Neural cell (in vitro differentiated cells): ENCODE data around the gene PDE11A. TPM values are rescaled to one million over a fixed set of nuclear protein-coding genes. Genes with fewer than 3 reads are reported as not detected.

Experiments
- H2AFZ ChIP-seq: fragments of 200-600, 300-800 bp; sonication (generic), shearing (Covaris generic); 2 replicates; pipeline ENCODE4 v1.6.0; 2014; ENCODE audit warnings: low read depth, mild to moderate bottlenecking, antibody characterized with exemption, low read length, moderate library complexity
- H3F3A ChIP-seq: fragments of 200-600 bp; shearing (Covaris generic); 2 replicates; pipeline ENCODE4 v1.6.1; 2016; ENCODE audit warnings: mild to moderate bottlenecking, moderate library complexity, mixed read lengths, antibody characterized with exemption, low read length; ENCODE audit not compliant: insufficient read depth, poor library complexity, severe bottlenecking
- H3K27ac ChIP-seq: fragments of 200-600, 300-800 bp; sonication (generic), shearing (Covaris generic); 2 replicates; pipeline ENCODE4 v1.5.1; 2014; ENCODE audit warnings: mild to moderate bottlenecking, low read length, moderate library complexity
- H3K27me3 ChIP-seq: fragments of 300-800, 200-600 bp; sonication (generic), shearing (Covaris generic); 2 replicates; pipeline ENCODE4 v1.6.0; 2014; ENCODE audit warnings: mild to moderate bottlenecking, low read depth, low read length, moderate library complexity; ENCODE audit not compliant: insufficient read depth
- H3K36me3 ChIP-seq: fragments of 300-800, 200-600 bp; sonication (generic), shearing (Covaris generic); 2 replicates; pipeline ENCODE4 v1.5.1; 2014; ENCODE audit warnings: mild to moderate bottlenecking, antibody characterized with exemption, low read length, moderate library complexity; ENCODE audit not compliant: insufficient read depth
- H3K4me2 ChIP-seq: fragments of 300-800, 200-600 bp; sonication (generic), shearing (Covaris generic); 2 replicates; pipeline ENCODE4 v1.6.0; 2014; ENCODE audit warnings: mild to moderate bottlenecking, low read length
- H3K4me3 ChIP-seq: fragments of 300-800, 200-600 bp; sonication (generic), shearing (Covaris generic); 2 replicates; pipeline ENCODE4 v1.5.1; 2014; ENCODE audit warnings: mild to moderate bottlenecking, low read length, moderate library complexity
- H3K79me2 ChIP-seq: fragments of 200-600 bp; shearing (Covaris generic); replicated peaks from 2 replicates; pipeline ENCODE4 v1.6.0; 2014; ENCODE audit warnings: mild to moderate bottlenecking, low read length, moderate library complexity; ENCODE audit not compliant: insufficient read depth
- H3K9ac ChIP-seq: fragments of 300-800, 200-600 bp; sonication (generic), shearing (Covaris generic); 2 replicates; pipeline ENCODE4 v1.6.1; 2016; ENCODE audit warnings: mild to moderate bottlenecking, low read length, mixed read lengths
- H3K9me2 ChIP-seq: fragments of 200-600 bp; shearing (Covaris generic); 2 replicates; pipeline ENCODE4 v1.6.1; 2016; ENCODE audit warnings: mild to moderate bottlenecking, low read length, mixed read lengths; ENCODE audit not compliant: insufficient read depth
- H3K9me3 ChIP-seq: fragments of 200-600, 300-800 bp; sonication (generic), shearing (Covaris generic); 2 replicates; pipeline ENCODE4 v1.6.1; 2016; ENCODE audit warnings: mild to moderate bottlenecking, mixed run types, low read length, moderate library complexity, mixed read lengths
- H4K20me1 ChIP-seq: fragments of 200-600 bp; shearing (Covaris generic); 2 replicates; pipeline ENCODE4 v1.6.1; 2016; ENCODE audit warnings: mild to moderate bottlenecking, mixed run types; ENCODE audit not compliant: insufficient read depth
- CTCF ChIP-seq: fragments of 450-650 bp; IDR thresholded peaks from 2 replicates; pipeline ENCODE4 v1.5.1; 2014; ENCODE audit warnings: antibody characterized with exemption, mild to moderate bottlenecking, moderate library complexity; ENCODE audit not compliant: poor library complexity, severe bottlenecking
- EP300 ChIP-seq: fragments of 450-650 bp; conservative IDR thresholded peaks from 2 replicates; pipeline ENCODE4 v1.6.1; 2014; ENCODE audit warnings: antibody characterized with exemption, mild to moderate bottlenecking, moderate library complexity; ENCODE audit not compliant: poor library complexity, severe bottlenecking
- EZH2 ChIP-seq: fragments of 200-600, 300-800 bp; shearing (Covaris generic), sonication (generic); IDR thresholded peaks from 2 replicates; pipeline ENCODE4 v1.6.1; 2014; ENCODE audit warnings: antibody characterized with exemption, low read length, borderline replicate concordance, mild to moderate bottlenecking; ENCODE audit not compliant: insufficient read depth, poor library complexity, severe bottlenecking
- MXI1 ChIP-seq: fragments of 450-650 bp; conservative IDR thresholded peaks from 2 replicates; pipeline ENCODE4 v1.6.1; 2014; ENCODE audit warnings: antibody characterized with exemption, mild to moderate bottlenecking; ENCODE audit not compliant: poor library complexity, severe bottlenecking
- POLR2AphosphoS5 ChIP-seq: IDR thresholded peaks from 2 replicates; pipeline ENCODE4 v1.6.1; 2012
- RAD21 ChIP-seq: fragments of 450-650 bp; conservative IDR thresholded peaks from 2 replicates; pipeline ENCODE4 v1.6.1; 2014; ENCODE audit warnings: antibody characterized with exemption, mild to moderate bottlenecking, moderate library complexity
- REST ChIP-seq: IDR thresholded peaks from 2 replicates; pipeline ENCODE4 v1.6.1; 2012; ENCODE audit warnings: borderline replicate concordance
- SMC3 ChIP-seq: fragments of 450-650 bp; conservative IDR thresholded peaks from 2 replicates; pipeline ENCODE4 v1.6.1; 2014; ENCODE audit warnings: antibody characterized with exemption, mild to moderate bottlenecking, moderate library complexity; ENCODE audit not compliant: poor library complexity
- TAF1 ChIP-seq: IDR thresholded peaks from 2 replicates; pipeline ENCODE4 v1.6.1; 2012; ENCODE audit warnings: low read depth
- polyA plus RNA-seq: library from polyadenylated mRNA; depleted of rRNA; stranded (reverse); fragments of >200 nt; gene quantifications from 2 replicates; pipeline ENCODE4 v1.2.3, GENCODE V29; 2014

PDE11A gene
- polyA plus RNA-seq, 1 donor from 2014 or later = 0.89 TPM

GRCh38 chr2:177603768-177604167 lies 468.8 kb downstream of the PDE11A start:
- no peaks in the 10 kb centered on the region for H3K79me2 ChIP-seq
- H3K9me2 ChIP-seq = no peaks in the 10 kb centered on the region
- H3K36me3 ChIP-seq = no peaks in the 10 kb centered on the region
- no peaks in the 10 kb centered on the region for H3K27me3 ChIP-seq
- no peak overlapping the region for H3K9ac ChIP-seq
- no peaks in the 10 kb centered on the region for H4K20me1 ChIP-seq
- H2AFZ ChIP-seq = no peak overlapping the region
- H3K27ac ChIP-seq = no peak overlapping the region
- no peaks in the 10 kb centered on the region for H3K9me3 ChIP-seq
- no peak for TF ChIP-seq TAF1
- no peak for TF ChIP-seq POLR2AphosphoS5
- TF ChIP-seq REST = no peak
- TF ChIP-seq RAD21 = no peak
- no peak for TF ChIP-seq MXI1
- no peak for TF ChIP-seq EZH2
- no peak for TF ChIP-seq SMC3
- TF ChIP-seq CTCF = no peak
- no peak for TF ChIP-seq EP300
- H3F3A ChIP-seq = no peaks in the 10 kb centered on the region
- no peak overlapping the region for H3K4me3 ChIP-seq
- no peak overlapping the region for H3K4me2 ChIP-seq

GRCh38 chr2:177603181-177603580 lies 469.4 kb downstream of the PDE11A start:
- Histone ChIP-seq H3K27ac (no peak overlapping the region), H4K20me1 (no peaks in the 10 kb centered on the region), H3F3A (no peaks in the 10 kb centered on the region), H3K9me2 (no peaks in the 10 kb centered on the region), H2AFZ (no peak overlapping the region), H3K9me3 (no peaks in the 10 kb centered on the region), H3K79me2 (no peaks in the 10 kb centered on the region), H3K4me3 (no peak overlapping the region), H3K36me3 (no peaks in the 10 kb centered on the region), H3K4me2 (no peak overlapping the region), H3K27me3 (no peaks in the 10 kb centered on the region), H3K9ac (no peak overlapping the region)
- TF ChIP-seq REST (no peak), EP300 (no peak), RAD21 (no peak), MXI1 (no peak), EZH2 (no peak), POLR2AphosphoS5 (no peak), CTCF (no peak), SMC3 (no peak), TAF1 (no peak)
